ENCODE results near the gene MEGF11. TPM values are rescaled to one million over a fixed set of nuclear protein-coding genes. Genes with fewer than 3 reads are reported as not detected.

Gene MEGF11
- total and polyA plus RNA-seq, 3 experiments from 2014 or later = not detected

- Histone ChIP-seq H3K4me1 (ENCODE audit: insufficient read depth, low read length) (no peaks in the 10 kb centered on the region), H3K27ac (ENCODE audit: low read depth, low read length) (no peak overlapping the region), H3K36me3 (ENCODE audit: insufficient read depth, low read length) (no peaks in the 10 kb centered on the region), H3K27me3 (ENCODE audit: insufficient read depth, low read length, poor library complexity, severe bottlenecking) (no peaks in the 10 kb centered on the region), H3K4me3 (ENCODE audit: low read length) (no peak overlapping the region), H3K9me3 (ENCODE audit: low read length) (no peaks in the 10 kb centered on the region)
- Mint-ChIP-seq H3K27me3 (no peaks in the 10 kb centered on the region), H3K4me1 (peaks cover 0 to 15% (median 8%) of the 10 kb centered on the region in 3 donors), H3K4me3 (no peak overlapping the region), H3K27ac (no peak overlapping the region), H3K9me3 (no peaks in the 10 kb centered on the region), H3K36me3 (peaks cover 0 to 9% (median 0%) of the 10 kb centered on the region in 3 donors)
- POLR2A ChIA-PET = no interaction called here
- DNase-seq = no peak
- CTCF ChIA-PET = no interaction called here
Observed at GRCh38 chr15:65916041-65916663, 337.4 kb downstream of the MEGF11 start.

GRCh38 chr15:65914981-65915925 is 338.3 kb downstream of the MEGF11 start:
- Histone ChIP-seq H3K9me3 (ENCODE audit: low read length) (no peaks in the 10 kb centered on the region), H3K4me3 (ENCODE audit: low read length) (no peak overlapping the region), H3K36me3 (ENCODE audit: insufficient read depth, low read length) (no peaks in the 10 kb centered on the region), H3K27me3 (ENCODE audit: insufficient read depth, low read length, poor library complexity, severe bottlenecking) (no peaks in the 10 kb centered on the region), H3K27ac (ENCODE audit: low read depth, low read length) (no peak overlapping the region), H3K4me1 (ENCODE audit: insufficient read depth, low read length) (no peaks in the 10 kb centered on the region)
- no peak overlapping the region for H3K4me3 Mint-ChIP-seq
- CTCF ChIA-PET = no interaction called here
- peak overlapping the region in 1 of 8 donors; percentile 33 for H3K27ac Mint-ChIP-seq
- no peaks in the 10 kb centered on the region for H3K9me3 Mint-ChIP-seq
- H3K4me1 Mint-ChIP-seq = peaks cover 0 to 15% (median 8%) of the 10 kb centered on the region in 3 donors
- peaks cover 0 to 16% (median 0%) of the 10 kb centered on the region in 3 donors for H3K36me3 Mint-ChIP-seq
- H3K27me3 Mint-ChIP-seq = no peaks in the 10 kb centered on the region
- DNase-seq = no peak
- POLR2A ChIA-PET = no interaction called here

GRCh38 chr15:65914386-65914785 is 339.2 kb downstream of the MEGF11 start:
- H3K4me3 Mint-ChIP-seq = no peak overlapping the region
- H3K27me3 Mint-ChIP-seq = no peaks in the 10 kb centered on the region
- H3K4me1 Mint-ChIP-seq = peaks cover 0 to 15% (median 8%) of the 10 kb centered on the region in 3 donors
- H3K9me3 ChIP-seq (ENCODE audit: low read length) = no peaks in the 10 kb centered on the region
- ChIA-PET CTCF (no interaction called here), POLR2A (no interaction called here)
- peaks cover 0 to 22% (median 2%) of the 10 kb centered on the region in 3 donors for H3K36me3 Mint-ChIP-seq
- no peaks in the 10 kb centered on the region for H3K9me3 Mint-ChIP-seq
- no peak overlapping the region for H3K27ac ChIP-seq (ENCODE audit: low read depth, low read length)
- H3K27me3 ChIP-seq (ENCODE audit: insufficient read depth, low read length, poor library complexity, severe bottlenecking) = no peaks in the 10 kb centered on the region
- no peak for DNase-seq
- no peaks in the 10 kb centered on the region for H3K4me1 ChIP-seq (ENCODE audit: insufficient read depth, low read length)
- H3K27ac Mint-ChIP-seq = peak overlapping the region in 1 of 8 donors; percentile 33
- H3K36me3 ChIP-seq (ENCODE audit: insufficient read depth, low read length) = no peaks in the 10 kb centered on the region
- no peak overlapping the region for H3K4me3 ChIP-seq (ENCODE audit: low read length)

GRCh38 chr15:65913631-65914199 is 339.8 kb downstream of the MEGF11 start:
- Histone ChIP-seq H3K27me3 (ENCODE audit: insufficient read depth, low read length, poor library complexity, severe bottlenecking) (no peaks in the 10 kb centered on the region), H3K4me1 (ENCODE audit: insufficient read depth, low read length) (no peaks in the 10 kb centered on the region), H3K9me3 (ENCODE audit: low read length) (no peaks in the 10 kb centered on the region), H3K4me3 (ENCODE audit: low read length) (no peak overlapping the region), H3K36me3 (ENCODE audit: insufficient read depth, low read length) (no peaks in the 10 kb centered on the region), H3K27ac (ENCODE audit: low read depth, low read length) (no peak overlapping the region)
- DNase-seq = no peak
- Mint-ChIP-seq H3K4me1 (peaks cover 0 to 15% (median 8%) of the 10 kb centered on the region in 3 donors), H3K9me3 (no peaks in the 10 kb centered on the region), H3K27me3 (no peaks in the 10 kb centered on the region), H3K27ac (peak overlapping the region in 1 of 8 donors; percentile 21), H3K4me3 (no peak overlapping the region), H3K36me3 (peaks cover 0 to 24% (median 2%) of the 10 kb centered on the region in 3 donors)
- ChIA-PET POLR2A (no interaction called here), CTCF (no interaction called here)

- peaks cover 0 to 11% (median 4%) of the 10 kb centered on the region in 3 donors for H3K4me1 Mint-ChIP-seq
- H3K36me3 Mint-ChIP-seq = peaks cover 0 to 27% (median 2%) of the 10 kb centered on the region in 3 donors
- Histone ChIP-seq H3K4me1 (ENCODE audit: insufficient read depth, low read length) (no peaks in the 10 kb centered on the region), H3K36me3 (ENCODE audit: insufficient read depth, low read length) (no peaks in the 10 kb centered on the region), H3K27me3 (ENCODE audit: insufficient read depth, low read length, poor library complexity, severe bottlenecking) (no peaks in the 10 kb centered on the region), H3K4me3 (ENCODE audit: low read length) (no peak overlapping the region), H3K9me3 (ENCODE audit: low read length) (no peaks in the 10 kb centered on the region), H3K27ac (ENCODE audit: low read depth, low read length) (no peak overlapping the region)
- H3K4me3 Mint-ChIP-seq = no peak overlapping the region
- DNase-seq = no peak
- H3K27me3 Mint-ChIP-seq = peaks cover 0 to 1% of the 10 kb centered on the region in 2 donors
- POLR2A ChIA-PET = no interaction called here
- CTCF ChIA-PET = interaction anchor here (1.1 kb wide), 1 partner anchor 9 kb away, joined by 3 read pairs; no protein-coding TSS in a partner anchor
- H3K27ac Mint-ChIP-seq = peak overlapping the region in 1 of 8 donors; percentile 9
- H3K9me3 Mint-ChIP-seq = no peaks in the 10 kb centered on the region
Observed at GRCh38 chr15:65912235-65912634, 341.3 kb downstream of the MEGF11 start.

- no peak for DNase-seq
- peaks cover 10% of the 10 kb centered on the region for H3K36me3 ChIP-seq (ENCODE audit: insufficient read depth, low read length)
- no peak overlapping the region for H3K27ac Mint-ChIP-seq
- peaks cover 0 to 1% of the 10 kb centered on the region in 2 donors for H3K27me3 Mint-ChIP-seq
- H3K4me1 Mint-ChIP-seq = no peaks in the 10 kb centered on the region
- POLR2A ChIA-PET = no interaction called here
- no peaks in the 10 kb centered on the region for H3K9me3 ChIP-seq (ENCODE audit: low read length)
- peaks cover 0 to 44% (median 9%) of the 10 kb centered on the region in 3 donors for H3K36me3 Mint-ChIP-seq
- no peaks in the 10 kb centered on the region for H3K27me3 ChIP-seq (ENCODE audit: insufficient read depth, low read length, poor library complexity, severe bottlenecking)
- H3K4me3 ChIP-seq (ENCODE audit: low read length) = no peak overlapping the region
- H3K9me3 Mint-ChIP-seq = no peaks in the 10 kb centered on the region
- H3K4me1 ChIP-seq (ENCODE audit: insufficient read depth, low read length) = no peaks in the 10 kb centered on the region
- no peak overlapping the region for H3K27ac ChIP-seq (ENCODE audit: low read depth, low read length)
- CTCF ChIA-PET = no interaction called here
- no peak overlapping the region for H3K4me3 Mint-ChIP-seq
Observed at GRCh38 chr15:65910341-65910740, 343.2 kb downstream of the MEGF11 start.

- no peak overlapping the region for H3K4me3 Mint-ChIP-seq
Observed at GRCh38 chr15:65909831-65910230, 343.7 kb downstream of the MEGF11 start.

GRCh38 chr15:65908876-65909275 is 344.7 kb downstream of the MEGF11 start:
- no peak overlapping the region for H3K27ac ChIP-seq (ENCODE audit: low read depth, low read length)
- ChIA-PET CTCF (no interaction called here), POLR2A (no interaction called here)
- H3K36me3 Mint-ChIP-seq = peaks cover 0 to 54% (median 9%) of the 10 kb centered on the region in 3 donors
- H3K36me3 ChIP-seq (ENCODE audit: insufficient read depth, low read length) = peaks cover 10% of the 10 kb centered on the region
- DNase-seq = no peak
- H3K27me3 ChIP-seq (ENCODE audit: insufficient read depth, low read length, poor library complexity, severe bottlenecking) = no peaks in the 10 kb centered on the region
- no peak overlapping the region for H3K4me3 ChIP-seq (ENCODE audit: low read length)
- no peaks in the 10 kb centered on the region for H3K4me1 Mint-ChIP-seq
- peak overlapping the region in 1 of 8 donors; percentile 36 for H3K27ac Mint-ChIP-seq
- no peak overlapping the region for H3K4me3 Mint-ChIP-seq
- H3K27me3 Mint-ChIP-seq = peaks cover 0 to 1% of the 10 kb centered on the region in 2 donors
- no peaks in the 10 kb centered on the region for H3K9me3 Mint-ChIP-seq
- no peaks in the 10 kb centered on the region for H3K9me3 ChIP-seq (ENCODE audit: low read length)
- no peaks in the 10 kb centered on the region for H3K4me1 ChIP-seq (ENCODE audit: insufficient read depth, low read length)

More at GRCh38 chr15:65909831-65910230, 343.7 kb downstream of the MEGF11 start:
- no peak for DNase-seq
- no peak overlapping the region for H3K4me3 ChIP-seq (ENCODE audit: low read length)
- H3K36me3 Mint-ChIP-seq = peaks cover 0 to 49% (median 9%) of the 10 kb centered on the region in 3 donors
- no peaks in the 10 kb centered on the region for H3K27me3 ChIP-seq (ENCODE audit: insufficient read depth, low read length, poor library complexity, severe bottlenecking)
- H3K27ac Mint-ChIP-seq = no peak overlapping the region
- CTCF ChIA-PET = no interaction called here
- no peaks in the 10 kb centered on the region for H3K9me3 Mint-ChIP-seq
- peaks cover 0 to 1% of the 10 kb centered on the region in 2 donors for H3K27me3 Mint-ChIP-seq
- no peak overlapping the region for H3K27ac ChIP-seq (ENCODE audit: low read depth, low read length)
- H3K4me1 ChIP-seq (ENCODE audit: insufficient read depth, low read length) = no peaks in the 10 kb centered on the region
- no peaks in the 10 kb centered on the region for H3K4me1 Mint-ChIP-seq
- H3K9me3 ChIP-seq (ENCODE audit: low read length) = no peaks in the 10 kb centered on the region
- H3K36me3 ChIP-seq (ENCODE audit: insufficient read depth, low read length) = peaks cover 10% of the 10 kb centered on the region
- POLR2A ChIA-PET = no interaction called here
